Gastrocnemius medialis (tissue), 4 donors: ENCODE measurements around the gene DCUN1D1.

Experiments used
- POLR2A ChIP-seq, 2 donors: fragments of 450-650 bp; IDR thresholded peaks; one replicate each; pipeline ENCODE4 v1.6.1; 2017; ENCODE audit warnings: antibody characterized with exemption in 2 of 2, mild to moderate bottlenecking in 2 of 2, moderate library complexity in 2 of 2
- TF ChIP-seq, protein P1 (sequence below), 5 experiments: fragments of 450-650 bp in 3 of 5; fragments of 200-600 bp in 2 of 5; sonication (generic) in 2 of 5; IDR thresholded peaks in 4 of 5; conservative IDR thresholded peaks in 1 of 5; 1 replicate in 4 of 5; 2 replicates in 1 of 5; pipeline ENCODE4 v1.5.1; 2016 to 2019; ENCODE audit warnings: antibody characterized with exemption in 5 of 5, mild to moderate bottlenecking in 3 of 5, moderate library complexity in 3 of 5

- TF ChIP-seq POLR2A (IDR thresholded peaks at IDR 0.05): no peak
- TF ChIP-seq, protein P1, sequence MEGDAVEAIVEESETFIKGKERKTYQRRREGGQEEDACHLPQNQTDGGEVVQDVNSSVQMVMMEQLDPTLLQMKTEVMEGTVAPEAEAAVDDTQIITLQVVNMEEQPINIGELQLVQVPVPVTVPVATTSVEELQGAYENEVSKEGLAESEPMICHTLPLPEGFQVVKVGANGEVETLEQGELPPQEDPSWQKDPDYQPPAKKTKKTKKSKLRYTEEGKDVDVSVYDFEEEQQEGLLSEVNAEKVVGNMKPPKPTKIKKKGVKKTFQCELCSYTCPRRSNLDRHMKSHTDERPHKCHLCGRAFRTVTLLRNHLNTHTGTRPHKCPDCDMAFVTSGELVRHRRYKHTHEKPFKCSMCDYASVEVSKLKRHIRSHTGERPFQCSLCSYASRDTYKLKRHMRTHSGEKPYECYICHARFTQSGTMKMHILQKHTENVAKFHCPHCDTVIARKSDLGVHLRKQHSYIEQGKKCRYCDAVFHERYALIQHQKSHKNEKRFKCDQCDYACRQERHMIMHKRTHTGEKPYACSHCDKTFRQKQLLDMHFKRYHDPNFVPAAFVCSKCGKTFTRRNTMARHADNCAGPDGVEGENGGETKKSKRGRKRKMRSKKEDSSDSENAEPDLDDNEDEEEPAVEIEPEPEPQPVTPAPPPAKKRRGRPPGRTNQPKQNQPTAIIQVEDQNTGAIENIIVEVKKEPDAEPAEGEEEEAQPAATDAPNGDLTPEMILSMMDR (IDR thresholded peaks at IDR 0.05 in 4 of 5, conservative IDR thresholded peaks at IDR 0.05 in 1 of 5): no peak
Measured at GRCh38 chr3:182986021-182986420, 5.7 kb upstream of the DCUN1D1 start.
